ENCODE results near the gene WDR38.

- TF ChIP-seq CTCF (IDR thresholded peaks at IDR 0.05) (no peak), POLR2A (IDR thresholded peaks at IDR 0.05) (no peak), POLR2AphosphoS5 (IDR thresholded peaks at IDR 0.05) (no peak)
These were observed 40.2 kb upstream of the WDR38 start for GRCh38 chr9:124813041-124813440.
